Breast epithelium (tissue), 4 donors: ENCODE data around the gene CHERP. TPM values are rescaled to one million over a fixed set of nuclear protein-coding genes. Genes with fewer than 3 reads are reported as not detected.
"Not testable (repeated sequence)": the region's sequence is repeated elsewhere in the genome, so short reads cannot be mapped to it uniquely, and the experiment has no call there.

ENCODE experiments used
- DNase-seq, 2 donors: peaks; one replicate each; pipeline ENCODE4 v3.0.0-alpha.2; 2019; ENCODE audit warnings: low spot score in 2 of 2
- H3K27ac ChIP-seq, 2 donors: fragments of 200-600 bp; sonication (generic) in 1 of 2; one replicate each; pipeline ENCODE4 v1.5.1; 2016 to 2019; ENCODE audit warnings: mild to moderate bottlenecking in 1 of 2
- H3K27me3 ChIP-seq, 2 donors: fragments of 200-600 bp; sonication (generic) in 1 of 2; one replicate each; pipeline versions ENCODE4 v1.5.1 to v1.6.0; 2017 to 2019; ENCODE audit warnings: control low read depth in 1 of 2, mild to moderate bottlenecking in 1 of 2
- H3K36me3 ChIP-seq: fragments of 200-600 bp; one replicate; pipeline ENCODE4 v1.5.1; 2019
- H3K4me1 ChIP-seq, 2 donors: fragments of 200-600 bp; sonication (generic); one replicate each; pipeline ENCODE4 v1.5.1; 2016 to 2019; ENCODE audit warnings: control low read depth in 1 of 2
- H3K4me3 ChIP-seq, 3 donors: fragments of 200-600 bp; sonication (generic); 1 replicate in 2 of 3; 2 replicates in 1 of 3; pipeline ENCODE4 v1.5.1; 2016 to 2019; ENCODE audit warnings: mild to moderate bottlenecking in 3 of 3, moderate library complexity in 2 of 3
- H3K9me3 ChIP-seq, 2 donors: fragments of 200-600 bp; sonication (generic) in 1 of 2; one replicate each; pipeline ENCODE4 v1.5.1; 2016 to 2019; ENCODE audit warnings: control low read depth in 1 of 2
- POLR2A ChIP-seq: fragments of 450-650 bp; IDR thresholded peaks from one replicate; pipeline ENCODE4 v1.6.1; 2016; ENCODE audit warnings: antibody characterized with exemption, mild to moderate bottlenecking, moderate library complexity
- POLR2AphosphoS5 ChIP-seq, 3 donors: sonication (generic); formaldehyde crosslinking; IDR thresholded peaks; one replicate each; pipeline ENCODE4 v1.6.1; 2017; ENCODE audit warnings: antibody characterized with exemption in 3 of 3
- intact Hi-C: fragments of 100-400 bp; cut with DNase I; formaldehyde crosslinking; loops from one replicate; pipeline ENCODE4 v1.15.1; 2023; ENCODE audit warnings: low total_unique reads
- total RNA-seq, 3 donors: library from RNA; depleted of rRNA; stranded (reverse); fragments of >200 nt; gene quantifications; one replicate each; pipeline ENCODE4 v1.1.0, GENCODE V29; 2016
- TF ChIP-seq, protein P1 (sequence below), 3 donors: fragments of 450-650 bp; IDR thresholded peaks; one replicate each; pipeline ENCODE4 v1.5.1; 2016 to 2017; ENCODE audit warnings: antibody characterized with exemption in 3 of 3, mild to moderate bottlenecking in 3 of 3, moderate library complexity in 3 of 3

The CHERP gene
- total RNA-seq, 3 donors from 2014 or later = 6.7 to 9.2 (median 8.0) TPM

GRCh38 chr19:16518483-16519229 is 23.6 kb downstream of the CHERP start:
- no peak overlapping the region for H3K4me3 ChIP-seq
- H3K9me3 ChIP-seq = no peaks in the 10 kb centered on the region
- H3K4me1 ChIP-seq = no peaks in the 10 kb centered on the region
- no peaks in the 10 kb centered on the region for H3K27me3 ChIP-seq
- intact Hi-C loops = no loop called here
- no peak overlapping the region for H3K27ac ChIP-seq
- peaks cover 5% of the 10 kb centered on the region for H3K36me3 ChIP-seq
- TF ChIP-seq POLR2A = no peak
- no peak for TF ChIP-seq POLR2AphosphoS5 (IDR thresholded peaks at IDR 0.05)
- TF ChIP-seq, protein P1, sequence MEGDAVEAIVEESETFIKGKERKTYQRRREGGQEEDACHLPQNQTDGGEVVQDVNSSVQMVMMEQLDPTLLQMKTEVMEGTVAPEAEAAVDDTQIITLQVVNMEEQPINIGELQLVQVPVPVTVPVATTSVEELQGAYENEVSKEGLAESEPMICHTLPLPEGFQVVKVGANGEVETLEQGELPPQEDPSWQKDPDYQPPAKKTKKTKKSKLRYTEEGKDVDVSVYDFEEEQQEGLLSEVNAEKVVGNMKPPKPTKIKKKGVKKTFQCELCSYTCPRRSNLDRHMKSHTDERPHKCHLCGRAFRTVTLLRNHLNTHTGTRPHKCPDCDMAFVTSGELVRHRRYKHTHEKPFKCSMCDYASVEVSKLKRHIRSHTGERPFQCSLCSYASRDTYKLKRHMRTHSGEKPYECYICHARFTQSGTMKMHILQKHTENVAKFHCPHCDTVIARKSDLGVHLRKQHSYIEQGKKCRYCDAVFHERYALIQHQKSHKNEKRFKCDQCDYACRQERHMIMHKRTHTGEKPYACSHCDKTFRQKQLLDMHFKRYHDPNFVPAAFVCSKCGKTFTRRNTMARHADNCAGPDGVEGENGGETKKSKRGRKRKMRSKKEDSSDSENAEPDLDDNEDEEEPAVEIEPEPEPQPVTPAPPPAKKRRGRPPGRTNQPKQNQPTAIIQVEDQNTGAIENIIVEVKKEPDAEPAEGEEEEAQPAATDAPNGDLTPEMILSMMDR (IDR thresholded peaks at IDR 0.05) = no peak
- no peak for DNase-seq

GRCh38 chr19:16518061-16518460 is 24.2 kb downstream of the CHERP start:
- intact Hi-C loops = no loop called here
- DNase-seq = no peak
- H3K9me3 ChIP-seq = no peaks in the 10 kb centered on the region
- H3K4me3 ChIP-seq = no peak overlapping the region
- peaks cover 2% of the 10 kb centered on the region for H3K36me3 ChIP-seq
- no peaks in the 10 kb centered on the region for H3K4me1 ChIP-seq
- H3K27me3 ChIP-seq = no peaks in the 10 kb centered on the region
- no peak overlapping the region for H3K27ac ChIP-seq
- TF ChIP-seq POLR2AphosphoS5 (IDR thresholded peaks at IDR 0.05) (no peak), POLR2A (no peak)
- TF ChIP-seq, protein P1 (IDR thresholded peaks at IDR 0.05) = no peak

GRCh38 chr19:16516923-16517610 is 25.2 kb downstream of the CHERP start:
- no peaks in the 10 kb centered on the region for H3K9me3 ChIP-seq
- no peaks in the 10 kb centered on the region for H3K27me3 ChIP-seq
- no peaks in the 10 kb centered on the region for H3K4me1 ChIP-seq
- H3K27ac ChIP-seq = no peak overlapping the region
- intact Hi-C loops = no loop called here
- H3K36me3 ChIP-seq = no peaks in the 10 kb centered on the region
- DNase-seq = no peak
- TF ChIP-seq POLR2AphosphoS5 (IDR thresholded peaks at IDR 0.05) (no peak), POLR2A (no peak)
- TF ChIP-seq, protein P1 (IDR thresholded peaks at IDR 0.05) = no peak
- H3K4me3 ChIP-seq = no peak overlapping the region

- Histone ChIP-seq H3K27ac (no peak overlapping the region), H3K27me3 (no peaks in the 10 kb centered on the region), H3K9me3 (no peaks in the 10 kb centered on the region), H3K36me3 (no peaks in the 10 kb centered on the region), H3K4me3 (no peak overlapping the region), H3K4me1 (no peaks in the 10 kb centered on the region)
- DNase-seq = no peak
- TF ChIP-seq, protein P1 (IDR thresholded peaks at IDR 0.05) = no peak
- TF ChIP-seq POLR2A = no peak
- TF ChIP-seq POLR2AphosphoS5 (IDR thresholded peaks at IDR 0.05) = no peak
- intact Hi-C loops = no loop called here
These were observed 25.9 kb downstream of the CHERP start for GRCh38 chr19:16516381-16516780.

GRCh38 chr19:16514383-16515019 is 27.7 kb downstream of the CHERP start:
- Histone ChIP-seq H3K27me3 (no peaks in the 10 kb centered on the region), H3K4me3 (no peak overlapping the region), H3K36me3 (no peaks in the 10 kb centered on the region), H3K9me3 (no peaks in the 10 kb centered on the region), H3K27ac (no peak overlapping the region), H3K4me1 (no peaks in the 10 kb centered on the region)
- intact Hi-C loops = no loop called here
- TF ChIP-seq, protein P1 (IDR thresholded peaks at IDR 0.05) = no peak
- TF ChIP-seq POLR2AphosphoS5 (IDR thresholded peaks at IDR 0.05) (no peak), POLR2A (no peak)
- DNase-seq = no peak

DNA sequence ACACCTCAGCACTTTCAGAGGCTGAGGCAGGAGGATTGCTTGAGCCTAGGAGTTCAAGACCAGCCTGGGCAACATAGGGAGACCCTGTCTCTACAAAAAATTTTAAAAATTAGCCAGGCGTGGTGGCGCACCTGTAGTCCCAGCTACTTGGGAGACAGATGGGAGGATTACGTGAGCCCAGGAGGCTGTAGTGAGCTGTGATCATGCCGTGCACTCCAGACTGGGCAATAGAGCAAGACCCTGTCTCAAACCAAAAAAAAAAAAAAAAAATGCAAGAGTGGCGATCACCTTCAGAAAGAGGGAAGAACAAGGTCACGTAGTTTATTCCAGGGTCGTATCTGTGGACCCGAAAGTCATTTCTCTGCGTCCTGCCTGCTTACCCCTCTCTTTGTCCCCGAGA is 29.6 kb downstream of the CHERP start:
- H3K4me3 ChIP-seq, H3K9me3 ChIP-seq, DNase-seq, H3K27me3 ChIP-seq, H3K36me3 ChIP-seq, intact Hi-C loops, H3K27ac ChIP-seq, H3K4me1 ChIP-seq: not testable (repeated sequence)
